ENCODE data around the gene PHOSPHO1. TPM values are rescaled to one million over a fixed set of nuclear protein-coding genes. Genes with fewer than 3 reads are reported as not detected.
A peak's percentile ranks its signal among the peaks of the same experiment; 100 is the strongest.
"Not testable (repeated sequence)": the region's sequence is repeated elsewhere in the genome, so short reads cannot be mapped to it uniquely, and the experiment has no call there.

Gene PHOSPHO1
- total RNA-seq: 1 to 10 TPM in 4 of 6 donors, under 1 TPM in 1, not detected in 1; 0.30 to 4.7 (median 3.1) TPM

GRCh38 chr17:49230636-49231562, at the start of gene PHOSPHO1:
Gene PHOSPHO1, minus strand, starts transcription at chr17:49230787. Its CDS starts 4,096 bp downstream, at chr17:49226691.
- ATAC-seq (ENCODE audit: low FRiP score in 2 of 2) (peak; percentile 83 to 96), DNase-seq (peak; percentile 90 to 97)
- H3K9me3 ChIP-seq: no peaks in the 10 kb centered on the region
- WGBS, 2 donors: 4 to 5% methylated on average over 32 to 33 of the region's 58 CpGs
- TF ChIP-seq CTCF (IDR thresholded peaks at IDR 0.05): no peak
- no peak for TF ChIP-seq EP300 (IDR thresholded peaks at IDR 0.05)
- peak; percentile 47 to 56 for TF ChIP-seq POLR2AphosphoS5 (IDR thresholded peaks at IDR 0.05)
- TF ChIP-seq POLR2A (IDR thresholded peaks at IDR 0.05): peak in 1 of 4 donors; percentile 40
- H3K27me3 ChIP-seq: peaks cover 0 to 6% (median 0%) of the 10 kb centered on the region in 4 donors
- no peaks in the 10 kb centered on the region for H3K36me3 ChIP-seq
- H3K4me1 ChIP-seq: peaks cover 14 to 29% (median 18%) of the 10 kb centered on the region in 4 donors
- H3K27ac ChIP-seq: peak within 1 kb of the TSS in 2 of 4 donors; percentile 72 to 83
- H3K4me3 ChIP-seq: peak within 1 kb of the TSS; percentile 50 to 62 (median 60)

GRCh38 chr17:49280061-49280460, 49.5 kb upstream of the PHOSPHO1 start:
- peak in 1 of 2 donors; percentile 6 for DNase-seq

GRCh38 chr17:49279263-49280015, 48.9 kb upstream of the PHOSPHO1 start:
- not testable (repeated sequence) for H3K27me3 ChIP-seq; H3K36me3 ChIP-seq; H3K9me3 ChIP-seq; H3K4me1 ChIP-seq; H3K4me3 ChIP-seq; ATAC-seq (ENCODE audit: low FRiP score in 2 of 2); H3K27ac ChIP-seq
- WGBS, 2 donors: 87 to 91% methylated on average over 11 of the region's 11 CpGs
- peak in 1 of 2 donors; percentile 6 for DNase-seq

More at GRCh38 chr17:49280061-49280460, 49.5 kb upstream of the PHOSPHO1 start:
- Histone ChIP-seq H3K4me1 (no peaks in the 10 kb centered on the region), H3K27ac (no peak overlapping the region), H3K9me3 (no peaks in the 10 kb centered on the region), H3K27me3 (no peaks in the 10 kb centered on the region), H3K4me3 (no peak overlapping the region), H3K36me3 (no peaks in the 10 kb centered on the region)
- no peak for ATAC-seq (ENCODE audit: low FRiP score in 2 of 2)
- TF ChIP-seq EP300 (IDR thresholded peaks at IDR 0.05): no peak
- TF ChIP-seq POLR2AphosphoS5 (IDR thresholded peaks at IDR 0.05): no peak
- no peak for TF ChIP-seq CTCF (IDR thresholded peaks at IDR 0.05)
- no peak for TF ChIP-seq POLR2A (IDR thresholded peaks at IDR 0.05)
- WGBS, 2 donors: 85 to 93% methylated on average over 5 of the region's 5 CpGs

GRCh38 chr17:49278076-49278475, 47.5 kb upstream of the PHOSPHO1 start:
- H3K4me3 ChIP-seq: no peak overlapping the region
- 40 to 52% methylated on average over 3 of the region's 3 CpGs for WGBS, 2 donors
- no peaks in the 10 kb centered on the region for H3K4me1 ChIP-seq
- ATAC-seq (ENCODE audit: low FRiP score in 2 of 2) (no peak), DNase-seq (peak in 1 of 2 donors; percentile 12)
- H3K9me3 ChIP-seq: no peaks in the 10 kb centered on the region
- H3K27me3 ChIP-seq: no peaks in the 10 kb centered on the region
- H3K36me3 ChIP-seq: no peaks in the 10 kb centered on the region
- no peak for TF ChIP-seq POLR2A (IDR thresholded peaks at IDR 0.05)
- no peak for TF ChIP-seq POLR2AphosphoS5 (IDR thresholded peaks at IDR 0.05)
- no peak for TF ChIP-seq CTCF (IDR thresholded peaks at IDR 0.05)
- no peak for TF ChIP-seq EP300 (IDR thresholded peaks at IDR 0.05)
- H3K27ac ChIP-seq: no peak overlapping the region

GRCh38 chr17:49277638-49278037, 47.1 kb upstream of the PHOSPHO1 start:
- TF ChIP-seq POLR2A (IDR thresholded peaks at IDR 0.05) (no peak), POLR2AphosphoS5 (IDR thresholded peaks at IDR 0.05) (no peak), EP300 (IDR thresholded peaks at IDR 0.05) (no peak), CTCF (IDR thresholded peaks at IDR 0.05) (no peak)
- H3K27me3 ChIP-seq: no peaks in the 10 kb centered on the region
- DNase-seq (no peak), ATAC-seq (ENCODE audit: low FRiP score in 2 of 2) (no peak)
- no peaks in the 10 kb centered on the region for H3K9me3 ChIP-seq
- no peak overlapping the region for H3K27ac ChIP-seq
- WGBS, 2 donors: 90 to 92% methylated on average over 13 of the region's 13 CpGs
- H3K4me1 ChIP-seq: no peaks in the 10 kb centered on the region
- no peak overlapping the region for H3K4me3 ChIP-seq
- no peaks in the 10 kb centered on the region for H3K36me3 ChIP-seq

- H3K27ac ChIP-seq; DNase-seq; H3K4me3 ChIP-seq; H3K9me3 ChIP-seq; H3K27me3 ChIP-seq; H3K4me1 ChIP-seq; H3K36me3 ChIP-seq; ATAC-seq (ENCODE audit: low FRiP score in 2 of 2): not testable (repeated sequence)
- 90 to 96% methylated on average over 7 to 12 of the region's 12 CpGs for WGBS, 2 donors
These were observed 45.4 kb upstream of the PHOSPHO1 start for GRCh38 chr17:49275981-49276380.

Measured in upper lobe of left lung (tissue), 6 donors.